Cardiac muscle cell (in vitro differentiated cells and primary cell): ENCODE results near the gene ESAM. TPM values are rescaled to one million over a fixed set of nuclear protein-coding genes. Genes with fewer than 3 reads are reported as not detected.

Experiments
- DNase-seq, 2 donors: peaks; one replicate each; pipeline versions ENCODE4 v3.0.0 to v3.0.0-alpha.2; 2010 to 2017; ENCODE audit warnings: low read depth in 1 of 2, low spot score in 1 of 2
- H3K27ac ChIP-seq: fragments of 200-600 bp; sonication (generic); 2 replicates; pipeline ENCODE4 v1.5.1; 2016
- H3K27me3 ChIP-seq: fragments of 200-600 bp; sonication (generic); 2 replicates; pipeline ENCODE4 v1.6.0; 2016; ENCODE audit warnings: control low read depth
- H3K36me3 ChIP-seq: fragments of 200-600 bp; sonication (generic); 2 replicates; pipeline ENCODE4 v1.5.1; 2016; ENCODE audit warnings: control low read depth
- H3K4me1 ChIP-seq: fragments of 200-600 bp; sonication (generic); 2 replicates; pipeline ENCODE4 v1.8.1; 2017; ENCODE audit warnings: low read depth, mild to moderate bottlenecking, mixed run types
- H3K4me3 ChIP-seq: fragments of 200-600 bp; sonication (generic); 2 replicates; pipeline ENCODE4 v1.5.1; 2016; ENCODE audit warnings: mild to moderate bottlenecking
- H3K9me3 ChIP-seq: fragments of 200-600 bp; sonication (generic); 2 replicates; pipeline ENCODE4 v1.5.1; 2017; ENCODE audit warnings: low read depth, mild to moderate bottlenecking, control low read depth
- polyA plus RNA-seq: library from polyadenylated mRNA; unstranded; fragments of >200 nt; fragmentation: Nextera tagmentation; extraction: Ambion mirVana; gene quantifications from 2 replicates; pipeline ENCODE4 v1.2.1, GENCODE V29; 2016
- total RNA-seq: library from RNA; depleted of rRNA; stranded (reverse); fragments of >200 nt; gene quantifications from 2 replicates; pipeline ENCODE4 v1.2.3, GENCODE V29; 2016
- TF ChIP-seq, protein P1 (sequence below): IDR thresholded peaks from 2 replicates; pipeline ENCODE4 v1.5.1; 2012; ENCODE audit warnings: low read depth, mild to moderate bottlenecking, low read length

The ESAM gene
- total and polyA plus RNA-seq, 2 experiments from 2014 or later = 1.8 to 3.3 TPM

DNA sequence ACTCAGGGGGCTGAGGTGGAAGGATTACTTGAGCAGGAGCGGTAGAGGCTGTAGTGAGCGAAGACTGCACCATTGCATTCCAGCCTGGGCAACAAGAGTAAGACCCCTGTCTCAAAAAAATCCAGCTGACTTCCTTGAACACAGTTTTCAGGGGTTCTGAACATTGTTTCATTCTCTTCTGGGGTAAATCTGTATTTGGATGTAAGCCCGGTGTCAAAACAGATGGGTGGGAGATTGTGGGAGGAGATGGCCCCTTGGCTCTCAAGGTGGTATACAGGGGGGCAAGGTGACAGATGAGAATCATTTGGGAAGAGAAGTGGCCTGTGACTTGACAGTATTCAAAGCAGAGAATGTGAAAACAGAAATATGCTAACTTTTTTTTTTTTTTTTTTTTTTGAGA, 4.8 kb downstream of the ESAM start:
- Histone ChIP-seq H3K4me1 (peaks cover 14% of the 10 kb centered on the region), H3K27ac (no peak overlapping the region), H3K4me3 (no peak overlapping the region), H3K36me3 (no peaks in the 10 kb centered on the region), H3K9me3 (no peaks in the 10 kb centered on the region), H3K27me3 (peaks cover 98% of the 10 kb centered on the region)
- no peak for DNase-seq
- TF ChIP-seq, protein P1, sequence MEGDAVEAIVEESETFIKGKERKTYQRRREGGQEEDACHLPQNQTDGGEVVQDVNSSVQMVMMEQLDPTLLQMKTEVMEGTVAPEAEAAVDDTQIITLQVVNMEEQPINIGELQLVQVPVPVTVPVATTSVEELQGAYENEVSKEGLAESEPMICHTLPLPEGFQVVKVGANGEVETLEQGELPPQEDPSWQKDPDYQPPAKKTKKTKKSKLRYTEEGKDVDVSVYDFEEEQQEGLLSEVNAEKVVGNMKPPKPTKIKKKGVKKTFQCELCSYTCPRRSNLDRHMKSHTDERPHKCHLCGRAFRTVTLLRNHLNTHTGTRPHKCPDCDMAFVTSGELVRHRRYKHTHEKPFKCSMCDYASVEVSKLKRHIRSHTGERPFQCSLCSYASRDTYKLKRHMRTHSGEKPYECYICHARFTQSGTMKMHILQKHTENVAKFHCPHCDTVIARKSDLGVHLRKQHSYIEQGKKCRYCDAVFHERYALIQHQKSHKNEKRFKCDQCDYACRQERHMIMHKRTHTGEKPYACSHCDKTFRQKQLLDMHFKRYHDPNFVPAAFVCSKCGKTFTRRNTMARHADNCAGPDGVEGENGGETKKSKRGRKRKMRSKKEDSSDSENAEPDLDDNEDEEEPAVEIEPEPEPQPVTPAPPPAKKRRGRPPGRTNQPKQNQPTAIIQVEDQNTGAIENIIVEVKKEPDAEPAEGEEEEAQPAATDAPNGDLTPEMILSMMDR = no peak

DNA sequence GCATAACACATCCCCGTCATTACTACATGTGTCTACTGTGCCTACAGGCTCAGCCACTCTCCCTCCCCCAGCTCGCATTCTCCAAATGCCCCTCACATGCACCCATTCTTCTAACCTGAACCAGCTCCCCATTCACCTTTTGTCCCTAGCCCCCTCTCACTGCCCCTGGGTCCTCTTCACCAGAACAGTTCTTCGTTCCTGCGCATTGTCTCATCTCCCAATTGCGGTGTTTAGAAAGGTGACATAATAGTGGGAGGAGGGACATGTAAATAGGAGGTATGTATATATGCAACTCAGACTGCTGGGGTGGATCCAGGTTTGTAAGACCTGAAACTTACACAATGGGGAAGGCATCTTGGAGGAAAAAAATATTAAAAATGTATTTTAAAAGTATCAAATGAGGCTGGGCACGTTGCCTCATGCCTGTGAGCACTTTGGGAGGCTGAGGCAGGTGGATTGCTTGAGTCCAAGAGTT, 5.3 kb downstream of the ESAM start:
- DNase-seq = no peak
- H3K9me3 ChIP-seq = no peaks in the 10 kb centered on the region
- no peak overlapping the region for H3K4me3 ChIP-seq
- H3K27me3 ChIP-seq = peaks cover 98% of the 10 kb centered on the region
- no peak overlapping the region for H3K27ac ChIP-seq
- TF ChIP-seq, protein P1 = no peak
- peaks cover 14% of the 10 kb centered on the region for H3K4me1 ChIP-seq
- no peaks in the 10 kb centered on the region for H3K36me3 ChIP-seq

DNA sequence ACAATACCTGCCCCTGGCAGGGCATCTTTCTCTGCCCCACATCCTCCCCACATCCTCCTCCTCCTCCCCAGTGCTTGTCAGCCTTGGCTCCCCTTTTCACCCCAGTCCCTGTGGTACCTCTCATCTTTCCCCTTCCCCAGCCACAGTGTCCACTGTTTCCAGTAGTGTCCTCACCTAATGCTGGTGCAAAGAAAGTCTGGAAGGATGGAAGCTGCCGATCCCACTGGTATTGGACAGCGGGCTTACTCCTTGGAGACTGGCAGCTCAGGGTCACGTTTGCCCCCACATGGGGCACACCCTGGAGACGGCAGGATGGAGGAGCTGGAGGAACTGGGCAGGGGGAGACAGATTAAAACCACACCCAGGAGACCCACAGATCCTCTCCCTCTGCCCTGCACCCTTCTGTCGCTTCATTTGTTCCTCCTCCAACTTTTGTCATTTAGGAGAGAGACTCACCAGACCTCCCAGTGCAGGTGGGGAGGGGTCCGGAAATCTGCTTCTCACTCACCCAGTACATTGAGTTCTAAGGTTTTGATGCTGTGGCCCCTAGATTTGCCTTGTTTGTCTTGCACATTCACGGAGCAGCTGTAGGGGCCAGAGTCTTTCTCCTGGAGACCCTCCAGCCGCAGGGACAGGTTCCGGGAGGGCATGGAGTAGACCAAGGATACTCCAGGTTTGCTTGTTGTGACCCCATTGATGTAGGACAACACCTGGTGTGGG, 5.9 kb downstream of the ESAM start:
- TF ChIP-seq, protein P1 = no peak
- Histone ChIP-seq H3K4me3 (no peak overlapping the region), H3K27me3 (peaks cover 98% of the 10 kb centered on the region), H3K36me3 (no peaks in the 10 kb centered on the region), H3K27ac (no peak overlapping the region), H3K9me3 (no peaks in the 10 kb centered on the region), H3K4me1 (peaks cover 14% of the 10 kb centered on the region)
- DNase-seq = no peak

DNA sequence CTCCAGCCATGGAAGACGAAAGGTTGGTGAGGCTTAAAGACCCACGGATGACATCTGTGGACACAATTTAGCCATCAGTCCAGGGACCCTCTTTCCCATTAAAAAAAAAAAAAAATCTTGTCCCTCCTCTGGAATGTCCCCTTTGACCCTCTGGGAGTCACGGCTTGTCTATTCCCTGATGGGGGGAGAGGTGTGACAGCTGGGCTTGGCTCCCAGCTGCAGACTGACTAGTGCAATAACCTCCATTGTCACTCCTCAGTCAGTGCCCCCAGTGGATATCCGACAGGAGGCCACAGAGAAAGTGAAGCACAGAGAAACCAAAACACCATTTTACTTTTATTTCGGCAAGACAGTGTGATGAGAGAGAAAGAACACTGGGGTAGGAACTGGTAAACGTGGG, 7.4 kb downstream of the ESAM start:
- Histone ChIP-seq H3K9me3 (no peaks in the 10 kb centered on the region), H3K27ac (no peak overlapping the region), H3K4me1 (peaks cover 6% of the 10 kb centered on the region), H3K4me3 (no peak overlapping the region), H3K27me3 (peaks cover 98% of the 10 kb centered on the region), H3K36me3 (no peaks in the 10 kb centered on the region)
- DNase-seq = no peak
- TF ChIP-seq, protein P1 = no peak

DNA sequence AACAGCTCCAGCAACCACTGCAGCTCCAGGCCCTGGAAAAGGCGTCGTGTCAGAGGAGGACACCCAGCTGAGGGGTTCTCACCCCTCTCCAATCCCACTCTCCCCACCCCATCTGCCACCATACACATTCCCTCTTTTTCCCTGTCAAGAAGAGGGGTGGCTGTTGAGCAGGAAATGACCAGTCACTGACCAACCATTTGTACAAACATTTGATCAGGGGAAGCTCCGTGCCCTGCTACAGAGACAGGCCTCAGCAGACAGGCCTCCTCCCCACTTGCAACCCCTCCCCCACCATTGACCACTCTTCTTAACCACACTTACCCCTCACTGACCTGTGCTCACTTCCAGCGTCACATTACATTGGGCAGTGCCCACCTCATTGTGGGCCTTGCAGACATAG, 7.8 kb downstream of the ESAM start:
- Histone ChIP-seq H3K9me3 (no peaks in the 10 kb centered on the region), H3K36me3 (no peaks in the 10 kb centered on the region), H3K27me3 (peaks cover 98% of the 10 kb centered on the region), H3K4me3 (no peak overlapping the region), H3K4me1 (peaks cover 2% of the 10 kb centered on the region), H3K27ac (no peak overlapping the region)
- DNase-seq = no peak
- TF ChIP-seq, protein P1 = no peak
